NCI-H128 (cell line): ENCODE data around the gene RAPGEF3.
A peak's percentile ranks its signal among the peaks of the same experiment; 100 is the strongest.

Experiments
- DNase-seq: peaks from one replicate; lab custom pipeline; 2025; ENCODE audit not compliant: unreplicated experiment; lab: John Stamatoyannopoulos, UW

Gene RAPGEF3

DNA sequence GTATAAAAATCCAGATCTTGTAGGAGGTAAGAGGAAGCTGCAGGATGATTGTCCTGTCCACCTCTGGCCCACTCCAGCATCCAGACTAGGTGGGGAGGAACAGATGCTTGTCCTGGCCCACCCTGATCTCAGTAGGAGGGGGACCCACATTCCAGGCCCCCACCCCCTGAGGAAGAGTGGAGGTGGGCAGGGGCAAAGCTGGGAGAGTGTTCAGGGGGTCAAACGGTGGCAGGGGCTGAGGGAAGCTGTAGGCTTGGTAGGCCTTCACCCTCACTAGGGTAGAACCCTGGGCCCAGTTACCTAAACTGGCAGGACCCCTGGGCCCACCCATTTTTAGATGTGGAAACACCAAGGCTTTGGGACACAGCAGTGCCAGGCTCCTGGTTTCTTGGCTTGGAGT lies 18.5 kb upstream of the RAPGEF3 start:
- no peak for DNase-seq

DNA sequence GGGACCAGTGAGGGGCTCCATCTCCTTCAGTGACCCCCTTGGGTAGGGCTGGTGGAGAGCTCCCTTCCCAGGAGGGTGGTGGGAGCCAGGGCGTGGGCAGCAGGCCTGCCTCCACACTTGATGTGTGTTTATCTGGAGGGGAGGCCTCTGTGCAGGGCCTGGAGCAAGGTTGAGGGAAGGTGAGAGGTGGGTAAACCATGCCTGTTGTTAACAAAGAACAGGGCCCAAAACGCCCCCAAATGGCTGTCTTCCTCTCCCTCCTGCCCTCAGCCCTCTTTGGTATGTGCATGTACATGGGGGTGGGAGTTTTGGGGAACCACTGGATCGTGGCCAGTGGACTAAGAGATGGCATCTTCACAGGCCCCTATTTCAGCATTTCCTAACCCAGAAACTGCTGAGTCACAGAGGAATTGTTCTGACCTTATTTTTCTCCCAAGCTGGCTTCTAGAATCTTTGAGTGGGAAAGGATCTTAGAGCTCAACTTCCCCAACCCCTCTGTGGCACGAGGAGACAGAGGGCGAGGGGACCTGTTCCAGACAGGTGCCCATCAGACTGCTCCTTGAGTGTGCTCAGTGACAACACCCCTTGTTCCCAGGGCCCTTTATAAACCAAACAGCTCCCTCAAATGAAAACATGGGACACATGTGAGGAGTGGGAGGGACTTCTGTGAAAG lies 17.9 kb upstream of the RAPGEF3 start:
- DNase-seq: no peak

DNA sequence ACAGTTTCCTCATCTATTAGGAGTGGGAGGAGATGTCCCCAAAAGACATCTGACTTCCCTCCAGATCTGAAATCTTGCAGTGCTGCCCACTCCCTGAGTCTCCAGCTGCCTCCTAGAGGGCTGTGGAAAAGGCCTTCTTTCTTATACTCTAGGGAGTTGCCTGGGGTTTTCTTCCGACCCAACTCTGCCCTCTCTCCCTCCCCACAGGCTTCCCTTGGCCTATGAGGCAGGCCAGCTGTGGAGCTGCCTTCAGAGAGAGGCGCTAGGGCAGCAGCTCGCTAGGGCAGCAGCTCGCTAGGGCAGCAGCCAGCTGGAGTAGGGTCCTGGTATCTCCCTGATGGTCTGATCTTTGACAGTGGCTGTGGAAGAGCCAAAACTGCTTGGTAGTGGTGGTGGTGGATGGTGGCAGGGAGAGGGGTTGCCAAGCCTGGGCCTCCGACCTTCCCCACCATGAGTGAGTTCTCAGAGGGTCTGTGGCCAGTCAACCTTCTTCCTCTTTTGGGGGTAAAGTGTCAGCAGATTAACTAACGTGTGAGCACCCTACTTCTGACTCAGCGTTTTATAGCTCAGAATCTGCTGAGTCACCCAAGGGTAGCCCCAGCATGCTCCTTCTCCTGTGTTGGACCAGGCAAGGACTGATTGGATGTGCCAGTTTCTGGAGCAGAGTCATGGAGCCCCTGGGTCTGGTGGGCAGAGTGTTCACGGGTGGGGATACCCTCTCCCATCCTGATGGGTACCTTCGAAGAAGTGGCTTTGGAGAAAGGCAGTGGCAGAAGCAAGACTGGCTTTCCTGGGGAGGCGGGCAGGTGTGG lies 16.6 kb upstream of the RAPGEF3 start:
- no peak for DNase-seq

DNA sequence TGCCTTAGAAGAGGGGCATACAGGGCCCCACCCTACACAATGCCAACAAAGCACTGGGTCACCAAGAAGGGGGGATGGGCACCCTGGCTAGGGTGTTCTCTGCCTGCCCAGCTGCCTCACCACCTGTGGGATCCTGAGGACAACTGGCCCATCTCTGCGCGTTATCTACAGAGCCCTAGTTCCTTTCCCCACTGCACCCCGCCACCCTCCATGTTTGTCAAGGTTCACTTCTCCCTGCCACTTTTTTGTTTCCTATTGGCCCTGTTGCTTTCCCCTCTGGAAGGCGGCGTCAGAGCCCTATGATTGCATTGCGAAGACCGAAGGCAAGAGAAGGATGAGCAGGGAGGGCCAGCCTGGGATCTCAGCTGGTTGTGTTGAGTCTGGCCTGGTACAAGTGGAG lies 16.0 kb upstream of the RAPGEF3 start:
- DNase-seq: no peak

DNA sequence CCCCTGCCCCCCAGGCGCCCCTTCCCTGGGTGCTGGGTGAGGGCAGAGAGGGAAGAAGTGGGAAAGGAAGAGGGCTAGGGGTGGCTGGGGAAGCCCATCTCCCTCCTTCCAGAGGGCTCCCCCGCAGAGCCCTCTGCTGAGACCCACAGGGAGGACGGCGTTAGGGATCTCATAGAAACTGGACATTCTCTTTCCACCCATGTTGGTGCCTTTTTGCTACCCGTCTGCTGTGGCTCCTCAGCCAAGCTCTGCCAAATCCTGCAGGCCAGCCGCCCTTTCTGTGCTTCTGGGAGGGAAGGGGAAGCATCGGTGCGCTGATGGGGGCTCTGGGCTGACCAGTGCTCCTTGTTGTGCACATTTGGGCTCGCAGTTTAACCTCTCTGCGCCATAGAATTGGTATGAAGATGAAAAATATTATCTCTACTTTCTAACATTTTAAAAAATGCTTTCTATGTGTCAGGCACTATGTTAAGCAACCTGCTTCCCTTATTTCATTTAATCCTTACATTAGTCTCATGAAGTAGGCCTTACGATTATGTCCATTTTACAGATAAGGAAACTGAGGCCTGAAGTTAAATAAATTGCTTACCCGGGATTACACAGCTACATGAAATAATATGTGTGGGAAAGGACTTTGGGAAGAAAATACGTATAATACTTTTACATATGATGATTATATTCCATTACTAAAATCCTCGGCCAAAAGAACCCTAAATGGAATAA lies 15.3 kb upstream of the RAPGEF3 start:
- no peak for DNase-seq

DNA sequence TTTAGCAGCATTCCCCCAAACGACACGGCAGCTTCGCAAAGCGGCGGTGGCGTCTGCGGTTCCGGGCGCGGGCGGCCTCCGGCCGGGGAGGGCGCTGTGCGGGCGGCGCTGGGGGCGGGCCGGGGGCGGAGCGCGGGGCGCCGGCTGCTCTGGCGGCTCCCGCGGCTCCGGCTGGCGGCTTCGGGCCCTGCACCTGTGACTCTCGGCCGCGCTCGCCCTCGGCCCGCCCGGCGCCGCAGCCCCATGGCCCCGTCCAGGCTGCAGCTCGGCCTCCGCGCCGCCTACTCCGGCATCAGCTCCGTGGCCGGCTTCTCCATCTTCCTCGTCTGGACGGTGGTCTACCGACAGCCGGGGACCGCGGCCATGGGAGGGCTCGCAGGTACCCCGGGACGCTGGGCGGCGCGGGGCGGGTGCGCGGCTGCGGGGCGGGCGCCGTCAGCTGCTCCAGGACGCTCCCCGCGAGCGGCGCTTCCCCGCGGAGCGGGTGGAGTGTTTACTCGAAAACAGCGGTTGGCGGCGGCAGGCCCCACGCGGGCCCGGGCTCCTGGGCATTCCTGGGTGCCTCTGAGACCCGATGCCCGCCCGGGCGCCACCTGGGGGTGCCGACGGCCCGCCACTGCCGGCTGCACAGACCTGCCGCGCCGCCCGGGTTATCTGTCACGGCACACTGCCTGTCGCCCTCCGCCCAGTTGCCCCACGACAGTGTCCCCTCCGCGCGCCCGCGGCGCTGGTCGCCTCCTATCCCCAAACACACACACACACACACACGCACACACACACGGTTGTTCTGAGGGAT lies 14.6 kb upstream of the RAPGEF3 start, which contains the start of gene SLC48A1:
Gene SLC48A1 (plus strand): TSS at position 177 of the 796 bp plus-strand sequence. CDS start 67 bp downstream, at position 244.
- peak; percentile 35 for DNase-seq

DNA sequence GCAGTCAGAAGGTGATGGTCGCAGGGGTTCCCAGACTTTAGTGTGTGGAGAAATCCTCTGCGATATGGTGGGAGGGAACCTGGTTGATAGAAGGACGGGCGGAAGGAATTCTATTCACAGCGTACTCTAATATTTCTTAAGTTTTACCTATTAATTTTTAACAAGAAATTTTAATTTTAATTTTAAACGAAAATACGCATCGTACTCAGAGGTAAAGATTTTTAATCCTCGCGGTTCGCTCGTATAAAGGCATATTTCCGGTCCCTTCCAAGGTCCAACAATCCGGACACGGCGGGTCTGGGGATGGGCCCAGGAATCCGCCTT lies 14.0 kb upstream of the RAPGEF3 start:
- no peak for DNase-seq

DNA sequence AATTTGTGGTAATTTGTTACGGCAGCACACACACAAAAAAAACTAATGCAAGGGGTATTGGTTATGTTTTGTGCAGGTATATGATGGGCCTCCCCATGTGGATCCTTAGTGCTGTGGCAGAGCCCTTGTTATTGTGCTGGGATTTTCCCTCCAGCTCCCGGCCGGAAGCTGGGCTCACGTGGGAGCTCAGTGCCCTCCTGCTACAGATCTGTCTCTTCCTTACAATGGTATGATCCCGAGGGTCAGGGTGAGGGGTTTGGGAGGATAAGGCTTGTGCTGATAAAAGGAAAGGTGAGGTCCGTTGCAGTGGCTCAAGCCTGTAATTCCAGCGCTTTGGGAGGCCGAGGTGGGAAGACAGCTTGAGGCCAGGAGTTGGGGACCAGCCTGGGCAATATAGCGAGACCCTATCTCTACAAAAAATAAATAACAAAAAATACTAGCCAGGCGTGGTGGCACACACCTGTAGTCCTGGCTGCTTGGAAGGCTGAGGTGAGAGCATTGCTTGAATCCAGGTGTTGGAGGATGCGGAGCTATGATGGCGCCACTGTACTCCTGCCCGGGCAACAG lies 13.5 kb upstream of the RAPGEF3 start:
- no peak for DNase-seq

DNA sequence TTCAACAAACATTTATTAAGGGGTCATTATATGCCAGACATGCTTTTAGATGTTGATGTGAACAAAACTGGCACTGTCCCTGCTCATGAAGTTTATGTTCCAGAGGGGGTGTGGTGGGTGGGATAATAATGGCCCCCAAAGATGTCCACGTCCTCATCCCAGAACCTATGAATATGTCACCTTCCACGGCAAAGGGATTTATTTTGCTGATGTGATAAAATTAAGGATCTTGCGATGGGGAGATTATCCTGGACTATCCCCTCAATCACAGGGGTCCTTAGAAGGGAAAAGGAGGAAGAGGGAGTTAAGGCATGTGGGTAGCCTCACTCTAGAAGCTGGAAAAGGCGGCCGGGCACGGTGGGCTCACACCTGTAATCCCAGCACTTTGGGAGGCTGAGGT lies 12.6 kb upstream of the RAPGEF3 start:
- no peak for DNase-seq

DNA sequence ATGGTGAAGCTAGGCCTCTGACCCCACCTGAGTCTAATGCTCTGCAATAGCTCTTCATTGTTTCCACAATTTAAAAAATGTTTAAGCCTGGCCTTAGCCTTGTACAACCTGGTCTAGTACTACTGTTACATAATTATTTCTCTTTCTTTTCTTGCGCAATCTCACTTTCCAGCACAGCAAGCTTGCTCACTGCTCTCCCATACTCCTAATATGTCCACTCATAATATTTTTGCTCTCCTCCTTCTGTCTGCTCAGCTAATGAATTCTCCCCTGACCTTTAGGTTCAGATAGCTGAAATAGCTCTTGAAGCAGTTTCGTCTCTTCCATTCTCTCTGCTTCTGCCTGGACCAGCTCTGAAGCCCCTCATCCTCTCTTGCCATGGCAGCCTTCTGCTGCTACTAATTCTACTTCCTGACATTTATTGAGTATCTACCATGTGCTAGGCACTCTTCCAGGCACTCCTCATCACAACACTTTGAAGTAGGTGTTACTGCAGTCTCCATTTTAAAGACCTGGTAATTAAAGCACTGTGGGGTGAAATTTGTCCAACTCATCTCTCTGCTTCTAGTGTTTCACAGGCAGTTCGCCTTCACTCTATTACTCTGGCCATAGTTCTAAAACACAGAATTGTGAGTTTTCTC lies 11.5 kb upstream of the RAPGEF3 start:
- DNase-seq: no peak

DNA sequence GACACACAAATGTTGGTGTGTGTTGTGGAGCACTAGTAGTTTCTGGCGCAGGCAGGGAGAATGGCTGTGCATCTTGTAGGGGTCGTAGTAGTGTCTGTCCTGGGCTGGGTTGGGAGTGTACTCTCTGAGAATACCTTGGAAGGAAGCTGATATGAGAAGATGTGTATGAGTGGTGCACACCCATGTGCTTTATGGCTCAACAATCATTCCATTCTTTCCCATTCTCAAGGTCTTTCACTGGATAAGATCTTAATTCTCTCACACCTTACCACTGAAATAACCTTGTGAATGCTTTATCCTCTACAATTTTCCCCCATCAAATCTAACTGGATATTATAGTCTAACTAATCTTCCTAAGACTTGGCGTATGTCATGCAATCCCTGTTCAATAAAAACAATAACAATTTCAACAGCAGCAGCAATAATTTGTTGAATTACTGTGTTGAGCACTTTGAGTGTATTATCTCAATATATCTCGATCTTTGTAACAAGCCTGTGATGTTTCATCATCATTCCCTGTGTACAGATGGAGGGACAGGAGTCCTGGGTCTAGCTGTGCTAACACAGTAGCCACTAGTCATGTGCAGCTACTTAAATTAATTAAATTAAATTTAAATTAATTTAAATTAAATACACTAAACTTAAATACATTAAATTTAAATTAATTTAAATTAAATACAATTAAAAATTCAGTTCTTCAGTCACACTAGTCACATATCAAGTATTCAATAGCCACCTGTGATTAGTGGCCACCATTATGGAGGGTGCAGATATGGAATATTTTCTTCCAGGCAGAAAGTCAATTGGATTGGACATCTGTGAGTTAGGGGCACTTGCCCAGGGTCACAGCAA lies 10.8 kb upstream of the RAPGEF3 start:
- no peak for DNase-seq

DNA sequence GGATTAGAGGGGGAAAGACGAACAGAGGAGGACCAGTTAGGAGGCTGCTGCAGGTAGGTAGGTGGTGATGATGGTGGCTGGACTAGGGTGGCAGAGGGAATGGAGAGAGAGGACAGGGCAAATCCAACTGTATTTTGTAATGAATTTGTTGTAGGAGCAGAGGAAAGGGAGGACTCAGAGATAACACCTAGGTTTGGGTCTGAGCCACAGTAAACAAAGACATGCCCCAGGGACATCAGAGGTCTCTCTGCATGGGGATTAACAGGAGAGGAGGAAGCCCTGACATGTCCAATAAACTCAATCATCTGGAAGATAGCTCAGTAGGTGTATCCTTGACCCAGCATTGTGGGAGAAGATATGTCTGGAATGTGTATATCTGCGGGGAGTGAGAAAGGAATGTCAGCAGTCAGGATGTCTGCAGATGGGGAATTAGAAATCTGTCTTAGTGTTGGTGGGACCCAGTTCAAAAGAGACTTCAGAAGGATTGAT lies 9.7 kb upstream of the RAPGEF3 start:
- DNase-seq: no peak

DNA sequence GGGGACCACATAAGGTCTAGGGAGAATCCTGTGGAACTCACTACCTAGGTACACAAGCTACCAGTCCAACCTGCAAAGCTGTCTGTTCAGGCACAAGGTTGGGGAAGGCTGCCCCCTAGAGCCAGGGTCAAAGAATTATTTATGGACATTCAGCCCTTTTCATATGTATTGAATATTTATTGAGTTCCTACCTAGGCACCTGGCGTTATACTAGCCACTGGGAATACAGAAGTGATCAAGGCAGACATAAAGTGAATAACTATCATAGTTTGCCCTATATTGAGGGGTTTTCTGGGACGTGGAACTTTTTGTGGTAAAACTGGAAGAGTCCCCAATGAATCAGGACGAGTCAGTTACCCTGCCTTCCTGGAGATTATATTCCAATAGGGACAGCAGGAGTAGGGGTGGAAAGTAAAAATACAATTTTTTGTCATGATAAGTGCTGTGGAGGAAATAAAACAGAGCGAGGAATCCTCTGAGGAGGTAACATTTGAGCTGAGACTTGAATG lies 8.6 kb upstream of the RAPGEF3 start:
- no peak for DNase-seq

DNA sequence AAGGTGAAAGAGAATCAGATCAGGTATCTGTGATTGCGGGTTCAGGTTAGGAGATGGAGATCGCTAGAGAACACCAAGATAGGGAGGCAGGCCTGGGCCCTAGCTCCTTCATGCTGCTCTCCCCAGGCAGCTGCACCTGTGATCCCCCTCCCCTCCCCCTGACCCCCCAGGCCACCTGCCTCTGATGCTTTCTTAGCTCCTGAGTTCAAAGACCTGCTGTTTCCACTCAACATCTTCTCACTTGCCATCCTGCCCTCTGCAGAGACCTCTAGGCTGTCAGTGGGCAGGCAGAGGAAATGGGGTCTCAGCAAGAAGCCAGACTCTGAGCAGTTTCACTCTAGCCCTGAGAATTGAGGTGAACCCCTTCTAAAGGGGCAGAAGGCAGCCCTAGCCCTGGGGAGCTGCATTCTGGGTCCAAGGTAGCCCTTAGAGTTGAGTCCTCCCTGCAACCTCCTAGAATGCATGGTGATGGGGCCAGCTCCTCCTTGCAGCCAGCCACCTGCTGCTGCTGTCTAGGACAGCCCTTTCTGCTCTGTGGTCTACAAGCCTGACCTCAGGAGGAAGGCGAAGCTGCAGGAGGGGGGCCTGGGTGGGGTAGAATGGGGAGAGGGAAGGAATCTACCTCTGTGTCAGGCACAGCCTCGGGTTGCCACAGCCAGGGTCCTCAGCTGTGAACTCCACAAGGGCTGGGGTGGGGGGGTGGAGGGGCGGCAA lies 8.0 kb upstream of the RAPGEF3 start:
- no peak for DNase-seq

DNA sequence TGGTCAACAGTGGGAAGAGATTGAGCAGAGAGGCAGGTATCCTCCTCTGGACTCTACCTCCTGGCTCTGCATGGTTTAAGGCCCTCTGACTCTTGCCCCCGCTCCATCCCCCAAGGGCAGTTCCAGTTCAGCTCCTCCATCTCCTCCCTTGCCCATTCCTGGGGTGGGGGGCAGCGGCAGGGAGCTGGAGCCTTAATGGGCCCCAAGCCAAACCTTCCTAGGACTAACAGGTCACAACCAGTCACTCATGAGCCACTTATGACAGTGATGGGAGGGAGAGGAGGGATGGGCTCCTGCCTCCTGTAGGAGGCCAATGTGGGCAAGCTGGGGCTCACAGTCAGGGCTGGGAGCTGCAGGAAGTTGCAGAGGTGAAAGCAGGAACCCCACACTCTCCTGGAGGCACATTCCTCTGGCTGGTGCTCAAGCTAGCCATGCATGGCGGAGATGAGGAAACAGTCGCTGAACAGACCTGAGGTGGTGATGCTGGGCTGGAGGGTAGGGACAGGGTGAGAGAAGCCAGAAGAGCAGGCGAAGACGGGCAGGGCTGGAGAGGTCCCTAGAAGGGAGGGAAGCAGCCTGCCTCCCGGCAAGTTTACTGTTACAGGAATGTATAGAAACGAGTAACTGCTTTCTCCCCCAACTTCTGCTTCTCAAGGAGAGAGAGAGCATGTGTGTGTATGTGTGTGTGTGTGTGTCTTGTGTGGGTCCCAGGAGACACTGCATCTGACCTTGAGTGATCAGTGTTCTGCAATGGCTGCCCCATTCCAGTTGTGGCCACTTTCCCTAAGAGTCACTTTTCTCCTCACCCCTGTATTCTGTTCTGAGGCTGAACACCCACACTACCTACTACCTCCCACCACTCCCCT lies 5.0 kb upstream of the RAPGEF3 start:
- DNase-seq: no peak

DNA sequence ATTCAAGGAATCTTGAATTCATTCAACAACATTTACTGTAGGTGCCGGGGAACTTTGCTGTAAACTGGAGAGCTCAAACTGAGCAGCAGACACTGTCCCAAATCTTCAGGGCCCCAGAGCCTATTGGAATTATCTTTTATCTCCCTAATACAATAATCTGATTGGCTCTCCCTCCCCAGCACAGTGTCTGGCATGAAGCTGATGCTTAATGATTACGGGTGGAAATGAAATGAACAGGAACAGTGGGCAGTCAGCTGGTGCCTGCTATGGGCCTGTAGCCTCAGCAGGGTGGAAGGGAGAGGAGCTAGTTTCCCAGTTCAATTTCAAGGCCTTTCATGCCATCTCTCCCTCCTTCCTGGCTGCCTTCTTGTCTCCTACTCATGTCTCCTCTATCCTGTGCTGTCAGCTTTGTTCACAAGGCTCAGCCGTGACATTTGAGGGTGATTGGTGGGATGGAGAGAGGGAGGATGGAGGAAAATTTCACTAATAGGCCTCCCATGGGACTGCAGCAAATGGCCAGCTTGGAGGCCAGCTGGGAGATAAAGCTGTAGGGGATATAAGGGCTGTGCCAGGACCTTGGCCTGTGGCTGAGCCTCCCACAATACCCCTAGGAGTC lies 4.3 kb upstream of the RAPGEF3 start:
- no peak for DNase-seq

DNA sequence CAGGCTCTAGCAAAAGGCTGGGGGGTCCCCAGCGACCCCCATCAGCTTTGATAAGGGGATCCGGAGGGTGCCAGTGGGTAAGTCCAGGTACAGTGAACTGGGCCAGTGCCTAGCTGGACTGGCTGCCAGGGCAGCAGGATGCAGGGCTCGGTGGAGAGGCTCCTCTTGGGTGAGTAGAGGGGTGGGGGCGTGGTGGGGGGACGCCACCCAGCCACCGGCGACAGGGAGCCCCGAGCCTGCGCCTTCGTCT lies 171 bp downstream of the RAPGEF3 start:
- DNase-seq: no peak
